Measurements from ENCODE around the gene E2F1.

DNA sequence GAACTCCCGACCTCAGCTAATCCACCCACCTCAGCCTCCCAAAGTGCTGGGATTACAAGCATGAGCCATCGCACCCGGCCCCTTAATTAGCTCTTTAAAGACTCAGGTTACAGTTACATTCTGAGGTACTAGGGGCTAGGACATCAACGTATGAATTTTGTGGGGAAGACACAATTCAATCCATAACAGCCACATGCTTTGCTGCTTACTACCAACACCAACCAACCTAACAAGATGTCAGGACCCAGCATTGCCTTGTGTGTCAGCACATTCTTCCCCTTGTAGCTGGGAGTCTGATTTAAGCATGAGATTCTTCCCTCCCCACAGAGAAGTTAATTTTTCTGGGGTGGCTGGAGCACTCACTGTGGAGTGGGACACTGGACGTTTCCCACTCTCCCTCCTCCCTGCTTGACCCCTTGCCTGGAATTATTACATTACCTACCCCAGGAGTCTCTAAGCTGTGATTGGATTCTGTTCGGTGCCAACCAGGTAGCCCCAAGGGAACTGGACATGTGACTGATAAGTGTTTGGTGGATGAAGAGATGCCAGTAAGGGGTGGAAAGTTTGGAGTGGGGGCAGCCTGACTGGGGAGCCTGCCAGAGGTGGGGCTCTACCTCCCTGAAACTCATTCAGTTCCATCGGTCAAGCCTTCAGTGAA is 39.6 kb upstream of the E2F1 start:
- TF ChIP-seq, protein P1, sequence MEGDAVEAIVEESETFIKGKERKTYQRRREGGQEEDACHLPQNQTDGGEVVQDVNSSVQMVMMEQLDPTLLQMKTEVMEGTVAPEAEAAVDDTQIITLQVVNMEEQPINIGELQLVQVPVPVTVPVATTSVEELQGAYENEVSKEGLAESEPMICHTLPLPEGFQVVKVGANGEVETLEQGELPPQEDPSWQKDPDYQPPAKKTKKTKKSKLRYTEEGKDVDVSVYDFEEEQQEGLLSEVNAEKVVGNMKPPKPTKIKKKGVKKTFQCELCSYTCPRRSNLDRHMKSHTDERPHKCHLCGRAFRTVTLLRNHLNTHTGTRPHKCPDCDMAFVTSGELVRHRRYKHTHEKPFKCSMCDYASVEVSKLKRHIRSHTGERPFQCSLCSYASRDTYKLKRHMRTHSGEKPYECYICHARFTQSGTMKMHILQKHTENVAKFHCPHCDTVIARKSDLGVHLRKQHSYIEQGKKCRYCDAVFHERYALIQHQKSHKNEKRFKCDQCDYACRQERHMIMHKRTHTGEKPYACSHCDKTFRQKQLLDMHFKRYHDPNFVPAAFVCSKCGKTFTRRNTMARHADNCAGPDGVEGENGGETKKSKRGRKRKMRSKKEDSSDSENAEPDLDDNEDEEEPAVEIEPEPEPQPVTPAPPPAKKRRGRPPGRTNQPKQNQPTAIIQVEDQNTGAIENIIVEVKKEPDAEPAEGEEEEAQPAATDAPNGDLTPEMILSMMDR (IDR thresholded peaks at IDR 0.05): no peak
- TF ChIP-seq EP300 (IDR thresholded peaks at IDR 0.05): no peak
- no peak for TF ChIP-seq POLR2A (IDR thresholded peaks at IDR 0.05)
- TF ChIP-seq POLR2AphosphoS5 (IDR thresholded peaks at IDR 0.05): no peak

All from stomach (tissue), 4 donors.